WTC11 (cell line): ENCODE measurements around the gene CTAG1A.

Source experiments
- E2F4 ChIP-seq: sonication (generic); formaldehyde crosslinking; IDR thresholded peaks from 2 replicates; pipeline ENCODE4 v1.8.1; 2022; ENCODE audit warnings: low read depth, mild to moderate bottlenecking, moderate library complexity, missing genetic modification reagents, borderline replicate concordance
- ELF4 ChIP-seq: sonication (generic); formaldehyde crosslinking; IDR thresholded peaks from 2 replicates; pipeline ENCODE4 v1.8.1; 2022; ENCODE audit warnings: low read depth, mild to moderate bottlenecking, moderate library complexity, missing genetic modification reagents
- FOXK1 ChIP-seq: sonication (generic); formaldehyde crosslinking; IDR thresholded peaks from 2 replicates; pipeline ENCODE4 v1.8.0; 2022; ENCODE audit warnings: mild to moderate bottlenecking, moderate library complexity, missing genetic modification reagents
- FOXP1 ChIP-seq: sonication (generic); formaldehyde crosslinking; IDR thresholded peaks from 2 replicates; pipeline ENCODE4 v1.8.0; 2022; ENCODE audit warnings: missing genetic modification reagents, mild to moderate bottlenecking, moderate library complexity, borderline replicate concordance
- KAT7 ChIP-seq: sonication (generic); formaldehyde crosslinking; IDR thresholded peaks from 2 replicates; pipeline ENCODE4 v1.8.1; 2023; ENCODE audit warnings: missing genetic modification reagents, mild to moderate bottlenecking, borderline replicate concordance
- NFE2L1 ChIP-seq: sonication (generic); formaldehyde crosslinking; IDR thresholded peaks from 2 replicates; pipeline ENCODE4 v1.8.1; 2023; ENCODE audit warnings: missing genetic modification reagents
- NFYB ChIP-seq: sonication (generic); formaldehyde crosslinking; conservative IDR thresholded peaks from 2 replicates; pipeline ENCODE4 v1.8.0; 2022; ENCODE audit warnings: low read depth, missing genetic modification reagents
- SP1 ChIP-seq: sonication (generic); formaldehyde crosslinking; conservative IDR thresholded peaks from 2 replicates; pipeline ENCODE4 v1.8.1; 2022; ENCODE audit warnings: missing genetic modification reagents
- TEAD1 ChIP-seq: sonication (generic); formaldehyde crosslinking; IDR thresholded peaks from 2 replicates; pipeline ENCODE4 v1.8.0; 2022; ENCODE audit warnings: mild to moderate bottlenecking, missing genetic modification reagents
- USF2 ChIP-seq: sonication (generic); formaldehyde crosslinking; IDR thresholded peaks from 2 replicates; pipeline ENCODE4 v1.8.1; 2023; ENCODE audit warnings: mild to moderate bottlenecking, missing genetic modification reagents, moderate library complexity
- ZNF121 ChIP-seq: sonication (generic); formaldehyde crosslinking; IDR thresholded peaks from 2 replicates; pipeline ENCODE4 v1.8.0; 2023; ENCODE audit warnings: missing genetic modification reagents
- ZNF512 ChIP-seq: sonication (generic); formaldehyde crosslinking; IDR thresholded peaks from 2 replicates; pipeline ENCODE4 v1.8.1; 2022; ENCODE audit warnings: missing genetic modification reagents, borderline replicate concordance
- TF ChIP-seq, protein P1 (sequence below): fragments of 200-600 bp; IDR thresholded peaks from 2 replicates; pipeline ENCODE4 v1.8.0; 2022; ENCODE audit warnings: antibody characterized with exemption
- TF ChIP-seq, protein P2 (sequence below): sonication (generic); formaldehyde crosslinking; IDR thresholded peaks from 2 replicates; pipeline ENCODE4 v1.8.1; 2022; ENCODE audit warnings: mild to moderate bottlenecking, missing genetic modification reagents, moderate library complexity, borderline replicate concordance

DNA sequence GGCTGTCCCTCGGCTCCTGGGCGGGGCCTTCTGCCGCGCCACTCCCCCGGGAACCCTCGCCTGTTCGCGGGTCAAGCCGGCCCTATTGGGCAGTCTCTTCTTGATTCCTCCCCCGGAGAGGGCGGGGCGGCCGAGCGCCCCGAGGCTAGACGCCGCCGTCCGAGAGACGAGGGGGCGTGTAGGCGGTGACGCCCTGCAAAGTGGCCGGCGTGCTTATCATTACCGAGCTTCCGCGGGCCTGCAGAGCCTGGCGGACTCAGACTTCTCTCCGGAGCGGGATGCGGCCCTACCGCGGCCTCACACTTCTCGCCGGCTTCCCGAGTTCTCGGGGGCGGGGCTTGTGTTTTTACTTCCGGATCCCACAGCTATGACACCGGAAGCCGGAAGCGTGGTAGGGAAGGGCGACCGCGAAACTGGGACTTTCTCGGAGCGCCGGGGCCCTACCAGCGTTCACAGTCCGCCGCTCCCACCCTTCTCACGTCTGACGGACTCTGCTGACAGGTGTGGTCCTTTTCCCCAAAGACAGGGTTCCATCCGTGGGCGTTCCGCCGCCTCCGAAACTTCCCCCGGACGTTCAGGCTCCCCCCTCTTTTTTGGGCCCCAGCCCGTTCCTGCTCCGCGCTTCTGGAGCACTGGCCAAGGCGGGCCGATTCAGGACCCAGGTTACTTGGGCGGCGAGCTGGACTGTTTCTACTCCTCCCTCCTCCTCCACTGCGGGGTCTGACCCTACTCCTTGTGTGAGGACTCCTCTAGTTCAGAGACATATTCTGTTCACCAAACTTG lies 37.5 kb upstream of the CTAG1A start, which contains the start of gene IKBKG:
- TF ChIP-seq NFE2L1 (CRISPR knock-in tag) (no peak), FOXP1 (CRISPR knock-in tag) (no peak), ZNF512 (CRISPR knock-in tag) (no peak), NFYB (CRISPR knock-in tag) (no peak), KAT7 (no peak), SP1 (no peak), ELF4 (CRISPR knock-in tag) (no peak), FOXK1 (no peak), TEAD1 (CRISPR knock-in tag) (no peak), ZNF121 (no peak), E2F4 (CRISPR knock-in tag) (no peak), USF2 (CRISPR knock-in tag) (no peak)
- TF ChIP-seq, protein P1, sequence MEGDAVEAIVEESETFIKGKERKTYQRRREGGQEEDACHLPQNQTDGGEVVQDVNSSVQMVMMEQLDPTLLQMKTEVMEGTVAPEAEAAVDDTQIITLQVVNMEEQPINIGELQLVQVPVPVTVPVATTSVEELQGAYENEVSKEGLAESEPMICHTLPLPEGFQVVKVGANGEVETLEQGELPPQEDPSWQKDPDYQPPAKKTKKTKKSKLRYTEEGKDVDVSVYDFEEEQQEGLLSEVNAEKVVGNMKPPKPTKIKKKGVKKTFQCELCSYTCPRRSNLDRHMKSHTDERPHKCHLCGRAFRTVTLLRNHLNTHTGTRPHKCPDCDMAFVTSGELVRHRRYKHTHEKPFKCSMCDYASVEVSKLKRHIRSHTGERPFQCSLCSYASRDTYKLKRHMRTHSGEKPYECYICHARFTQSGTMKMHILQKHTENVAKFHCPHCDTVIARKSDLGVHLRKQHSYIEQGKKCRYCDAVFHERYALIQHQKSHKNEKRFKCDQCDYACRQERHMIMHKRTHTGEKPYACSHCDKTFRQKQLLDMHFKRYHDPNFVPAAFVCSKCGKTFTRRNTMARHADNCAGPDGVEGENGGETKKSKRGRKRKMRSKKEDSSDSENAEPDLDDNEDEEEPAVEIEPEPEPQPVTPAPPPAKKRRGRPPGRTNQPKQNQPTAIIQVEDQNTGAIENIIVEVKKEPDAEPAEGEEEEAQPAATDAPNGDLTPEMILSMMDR = no peak
- TF ChIP-seq, protein P2, sequence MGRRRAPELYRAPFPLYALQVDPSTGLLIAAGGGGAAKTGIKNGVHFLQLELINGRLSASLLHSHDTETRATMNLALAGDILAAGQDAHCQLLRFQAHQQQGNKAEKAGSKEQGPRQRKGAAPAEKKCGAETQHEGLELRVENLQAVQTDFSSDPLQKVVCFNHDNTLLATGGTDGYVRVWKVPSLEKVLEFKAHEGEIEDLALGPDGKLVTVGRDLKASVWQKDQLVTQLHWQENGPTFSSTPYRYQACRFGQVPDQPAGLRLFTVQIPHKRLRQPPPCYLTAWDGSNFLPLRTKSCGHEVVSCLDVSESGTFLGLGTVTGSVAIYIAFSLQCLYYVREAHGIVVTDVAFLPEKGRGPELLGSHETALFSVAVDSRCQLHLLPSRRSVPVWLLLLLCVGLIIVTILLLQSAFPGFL (CRISPR knock-in tag) = no peak
